Activated T-cell treated with anti-CD3 and anti-CD28 coated beads, Interleukin-2, amount 50 U/mL, for 72 hours (primary cell): Measurements from ENCODE around the gene CTNNA3. TPM values are rescaled to one million over a fixed set of nuclear protein-coding genes. Genes with fewer than 3 reads are reported as not detected.

ENCODE experiments used
- ATAC-seq, 2 donors: fragments of 150-1000 bp; cut with Tn5 transposase; replicated peaks in 1 of 2; 2 replicates each; pipeline ENCODE4 v1.10.0; 2021; ENCODE audit warnings: moderate library complexity in 2 of 2, mild to moderate bottlenecking in 1 of 2
- DNase-seq, 2 donors: peaks; one replicate each; pipeline ENCODE4 v3.0.0; 2021 to 2022; ENCODE audit warnings: mixed read lengths in 1 of 2
- H3K27ac Mint-ChIP-seq: one replicate; pipeline ENCODE4 v1.8.0; 2022; ENCODE audit warnings: mild to moderate bottlenecking, moderate library complexity, mixed read lengths
- H3K27me3 Mint-ChIP-seq: one replicate; pipeline ENCODE4 v1.8.0; 2022; ENCODE audit warnings: low read depth, mixed read lengths
- H3K36me3 Mint-ChIP-seq, 2 donors: one replicate each; pipeline ENCODE4 v1.8.0; 2022; ENCODE audit warnings: mixed read lengths in 2 of 2, mild to moderate bottlenecking in 1 of 2; ENCODE audit not compliant: insufficient read depth in 2 of 2
- H3K4me1 Mint-ChIP-seq: one replicate; pipeline ENCODE4 v1.8.0; 2022; ENCODE audit warnings: low read depth, mixed read lengths
- H3K4me3 Mint-ChIP-seq, 2 donors: one replicate each; pipeline ENCODE4 v1.8.0; 2022; ENCODE audit warnings: mild to moderate bottlenecking in 2 of 2, mixed read lengths in 2 of 2, moderate library complexity in 2 of 2
- H3K9me3 Mint-ChIP-seq, 2 donors: one replicate each; pipeline ENCODE4 v1.8.0; 2022; ENCODE audit warnings: mixed read lengths in 2 of 2
- total RNA-seq, 2 donors: library from RNA; stranded (reverse); gene quantifications; one replicate each; pipeline ENCODE4 v1.2.3, GENCODE V29; 2022

The CTNNA3 gene
- total RNA-seq, 2 donors from 2014 or later: 0.25 to 0.74 TPM

GRCh38 chr10:66671064-66671463, 1024.9 kb downstream of the CTNNA3 start:
- Mint-ChIP-seq H3K36me3 (no peaks in the 10 kb centered on the region), H3K27me3 (no peaks in the 10 kb centered on the region), H3K4me1 (no peaks in the 10 kb centered on the region), H3K9me3 (peaks cover 2% of the 10 kb centered on the region in 2 donors), H3K27ac (no peak overlapping the region), H3K4me3 (no peak overlapping the region)
- ATAC-seq (no peak), DNase-seq (no peak)

GRCh38 chr10:66656499-66656898, 1039.5 kb downstream of the CTNNA3 start:
- no peak overlapping the region for H3K27ac Mint-ChIP-seq
- no peaks in the 10 kb centered on the region for H3K36me3 Mint-ChIP-seq
- no peaks in the 10 kb centered on the region for H3K4me1 Mint-ChIP-seq
- DNase-seq (no peak), ATAC-seq (no peak)
- no peaks in the 10 kb centered on the region for H3K27me3 Mint-ChIP-seq
- no peak overlapping the region for H3K4me3 Mint-ChIP-seq
- peaks cover 4 to 9% of the 10 kb centered on the region in 2 donors for H3K9me3 Mint-ChIP-seq

- Mint-ChIP-seq H3K9me3 (peaks cover 6 to 10% of the 10 kb centered on the region in 2 donors), H3K4me1 (no peaks in the 10 kb centered on the region), H3K27ac (no peak overlapping the region), H3K27me3 (no peaks in the 10 kb centered on the region), H3K4me3 (no peak overlapping the region), H3K36me3 (peaks cover 0 to 2% of the 10 kb centered on the region in 2 donors)
- DNase-seq (no peak), ATAC-seq (no peak)
Observed at GRCh38 chr10:66654861-66655260, 1041.1 kb downstream of the CTNNA3 start.

- Mint-ChIP-seq H3K4me1 (no peaks in the 10 kb centered on the region), H3K27me3 (no peaks in the 10 kb centered on the region), H3K27ac (no peak overlapping the region), H3K4me3 (no peak overlapping the region), H3K36me3 (peaks cover 0 to 2% of the 10 kb centered on the region in 2 donors), H3K9me3 (peaks cover 11 to 19% of the 10 kb centered on the region in 2 donors)
- ATAC-seq (no peak), DNase-seq (no peak)
Observed at GRCh38 chr10:66651308-66652082, 1044.5 kb downstream of the CTNNA3 start.

- Mint-ChIP-seq H3K27ac (no peak overlapping the region), H3K4me3 (no peak overlapping the region), H3K9me3 (peaks cover 8 to 13% of the 10 kb centered on the region in 2 donors), H3K4me1 (no peaks in the 10 kb centered on the region), H3K36me3 (peaks cover 0 to 2% of the 10 kb centered on the region in 2 donors), H3K27me3 (no peaks in the 10 kb centered on the region)
- no peak for ATAC-seq
- no peak for DNase-seq
Observed at GRCh38 chr10:66649626-66650025, 1046.4 kb downstream of the CTNNA3 start.

GRCh38 chr10:66642217-66642616, 1053.8 kb downstream of the CTNNA3 start:
- no peak for ATAC-seq
- no peak for DNase-seq
- Mint-ChIP-seq H3K27ac (no peak overlapping the region), H3K4me3 (no peak overlapping the region), H3K27me3 (no peaks in the 10 kb centered on the region), H3K36me3 (no peaks in the 10 kb centered on the region), H3K9me3 (peaks cover 2 to 6% of the 10 kb centered on the region in 2 donors), H3K4me1 (no peaks in the 10 kb centered on the region)

GRCh38 chr10:66639371-66639770, 1056.6 kb downstream of the CTNNA3 start:
- no peaks in the 10 kb centered on the region for H3K27me3 Mint-ChIP-seq
- ATAC-seq: no peak

GRCh38 chr10:66637273-66638036, 1058.5 kb downstream of the CTNNA3 start:
- Mint-ChIP-seq H3K36me3 (no peaks in the 10 kb centered on the region), H3K27me3 (no peaks in the 10 kb centered on the region), H3K4me3 (no peak overlapping the region), H3K27ac (no peak overlapping the region), H3K9me3 (peaks cover 2% of the 10 kb centered on the region in 2 donors), H3K4me1 (no peaks in the 10 kb centered on the region)
- DNase-seq: no peak
- no peak for ATAC-seq

More at GRCh38 chr10:66639371-66639770, 1056.6 kb downstream of the CTNNA3 start:
- H3K9me3 Mint-ChIP-seq: peaks cover 2% of the 10 kb centered on the region in 2 donors
- H3K4me1 Mint-ChIP-seq: no peaks in the 10 kb centered on the region
- no peak overlapping the region for H3K27ac Mint-ChIP-seq
- H3K36me3 Mint-ChIP-seq: no peaks in the 10 kb centered on the region
- no peak for DNase-seq
- H3K4me3 Mint-ChIP-seq: no peak overlapping the region

- H3K27me3 Mint-ChIP-seq: no peaks in the 10 kb centered on the region
- H3K27ac Mint-ChIP-seq: no peak overlapping the region
- ATAC-seq: no peak
- H3K36me3 Mint-ChIP-seq: no peaks in the 10 kb centered on the region
- no peaks in the 10 kb centered on the region for H3K4me1 Mint-ChIP-seq
- H3K9me3 Mint-ChIP-seq: peaks cover 0 to 4% of the 10 kb centered on the region in 2 donors
- no peak for DNase-seq
- H3K4me3 Mint-ChIP-seq: no peak overlapping the region
Observed at GRCh38 chr10:66629996-66630395, 1066.0 kb downstream of the CTNNA3 start.

- no peaks in the 10 kb centered on the region for H3K36me3 Mint-ChIP-seq
- no peaks in the 10 kb centered on the region for H3K4me1 Mint-ChIP-seq
- H3K27me3 Mint-ChIP-seq: no peaks in the 10 kb centered on the region
- DNase-seq: no peak
- H3K27ac Mint-ChIP-seq: no peak overlapping the region
- H3K4me3 Mint-ChIP-seq: no peak overlapping the region
- ATAC-seq: no peak
- peaks cover 0 to 4% of the 10 kb centered on the region in 2 donors for H3K9me3 Mint-ChIP-seq
Observed at GRCh38 chr10:66627156-66627555, 1068.8 kb downstream of the CTNNA3 start.

GRCh38 chr10:66625709-66626590, 1070.0 kb downstream of the CTNNA3 start:
- H3K36me3 Mint-ChIP-seq: no peaks in the 10 kb centered on the region
- no peaks in the 10 kb centered on the region for H3K4me1 Mint-ChIP-seq
- no peaks in the 10 kb centered on the region for H3K27me3 Mint-ChIP-seq
- H3K27ac Mint-ChIP-seq: no peak overlapping the region
- H3K4me3 Mint-ChIP-seq: no peak overlapping the region
- DNase-seq: no peak
- no peak for ATAC-seq
- H3K9me3 Mint-ChIP-seq: peaks cover 0 to 4% of the 10 kb centered on the region in 2 donors

- no peaks in the 10 kb centered on the region for H3K4me1 Mint-ChIP-seq
- ATAC-seq: no peak
- DNase-seq: no peak
- H3K4me3 Mint-ChIP-seq: no peak overlapping the region
- no peaks in the 10 kb centered on the region for H3K36me3 Mint-ChIP-seq
- H3K27ac Mint-ChIP-seq: no peak overlapping the region
- no peaks in the 10 kb centered on the region for H3K27me3 Mint-ChIP-seq
- peaks cover 0 to 2% of the 10 kb centered on the region in 2 donors for H3K9me3 Mint-ChIP-seq
Observed at GRCh38 chr10:66622050-66622449, 1073.9 kb downstream of the CTNNA3 start.

- DNase-seq: no peak
- Mint-ChIP-seq H3K36me3 (peaks cover 3 to 5% of the 10 kb centered on the region in 2 donors), H3K4me1 (no peaks in the 10 kb centered on the region), H3K27me3 (no peaks in the 10 kb centered on the region), H3K9me3 (peaks cover 16 to 21% of the 10 kb centered on the region in 2 donors), H3K4me3 (no peak overlapping the region), H3K27ac (no peak overlapping the region)
- ATAC-seq: no peak
Observed at GRCh38 chr10:66604195-66604594, 1091.8 kb downstream of the CTNNA3 start.
